Heart left ventricle (tissue), 16 donors: Measurements from ENCODE around the gene SNX21. TPM values are rescaled to one million over a fixed set of nuclear protein-coding genes. Genes with fewer than 3 reads are reported as not detected.
"Not testable (repeated sequence)": the region's sequence is repeated elsewhere in the genome, so short reads cannot be mapped to it uniquely, and the experiment has no call there.

Experiments
- ATAC-seq, 4 donors: fragments of 200-7000 bp; cut with Tn5 transposase; one replicate each; pipeline ENCODE4 v1.9.1; 2020 to 2022; ENCODE audit warnings: moderate library complexity in 4 of 4, mild to moderate bottlenecking in 3 of 4, moderate number of reproducible peaks in 1 of 4
- DNase-seq, 5 donors: peaks; one replicate each; pipeline ENCODE4 v3.0.0-alpha.2; 2020
- H3K27ac ChIP-seq, 12 donors: fragments of 200-600 bp; sonication (generic) in 4 of 12; one replicate each; pipeline versions ENCODE4 v1.5.0 to v1.8.0; 2016 to 2022; ENCODE audit warnings: mild to moderate bottlenecking in 2 of 12
- H3K27me3 ChIP-seq, 9 donors: fragments of 200-600 bp; sonication (generic) in 2 of 9; one replicate each; pipeline versions ENCODE4 v1.5.1 to v1.8.0; 2016 to 2022; ENCODE audit warnings: mild to moderate bottlenecking in 3 of 9
- H3K36me3 ChIP-seq, 9 donors: fragments of 200-600 bp; sonication (generic) in 2 of 9; one replicate each; pipeline versions ENCODE4 v1.5.0 to v1.8.0; 2018 to 2022; ENCODE audit warnings: mild to moderate bottlenecking in 2 of 9
- H3K4me1 ChIP-seq, 12 donors: fragments of 200-600 bp; sonication (generic) in 4 of 12; one replicate each; pipeline versions ENCODE4 v1.5.0 to v1.8.0; 2016 to 2022; ENCODE audit warnings: mild to moderate bottlenecking in 3 of 12
- H3K4me3 ChIP-seq, 12 donors: fragments of 200-600 bp; sonication (generic) in 4 of 12; one replicate each; pipeline versions ENCODE4 v1.5.0 to v1.8.0; 2017 to 2022; ENCODE audit warnings: mild to moderate bottlenecking in 9 of 12, moderate library complexity in 4 of 12
- H3K9me3 ChIP-seq, 12 donors: fragments of 200-600 bp; sonication (generic) in 4 of 12; one replicate each; pipeline versions ENCODE4 v1.5.0 to v1.8.0; 2016 to 2022; ENCODE audit warnings: mild to moderate bottlenecking in 1 of 12
- POLR2A ChIP-seq, 2 donors: fragments of 450-650 bp; IDR thresholded peaks; one replicate each; pipeline ENCODE4 v1.6.1; 2017; ENCODE audit warnings: antibody characterized with exemption in 2 of 2, mild to moderate bottlenecking in 2 of 2, moderate library complexity in 2 of 2
- WGBS, 4 donors: extraction: QIAGEN DNeasy Blood & Tissue Kit in 2 of 4; methylation state at CpG; one replicate each; pipeline versions ENCODE4 v1.1.5 to v1.1.7; 2013 to 2018; 5-methylcytosine and 5-hydroxymethylcytosine counted together
- intact Hi-C, 10 donors: fragments of 100-400 bp; cut with DNase I; formaldehyde crosslinking; loops; one replicate each; pipeline versions ENCODE4 v1.11.1 to v1.14.2; 2022
- polyA plus RNA-seq, 2 donors: library from polyadenylated mRNA; stranded (reverse); fragments of 200-250 nt; gene quantifications; one replicate each; pipeline ENCODE4 v1.2.3, GENCODE V29; 2013
- total RNA-seq, 9 donors: library from RNA; depleted of rRNA in 2 of 9; stranded (reverse); fragments of >200 nt in 2 of 9; fragmentation: NEBNext Ultra II Directional in 3 of 9; extraction: Animal tissue kit (Norgen Biotek cat#: 25700) in 3 of 9; gene quantifications; one replicate each; pipeline versions ENCODE4 v1.1.0 to v1.2.4, GENCODE V29; 2016 to 2023
- TF ChIP-seq, protein P1 (sequence below), 12 donors: fragments of 200-600 bp; sonication (generic) in 4 of 12; IDR thresholded peaks; one replicate each; pipeline versions ENCODE4 v1.5.0 to v1.8.0; 2018 to 2022; ENCODE audit warnings: antibody characterized with exemption in 12 of 12, mild to moderate bottlenecking in 5 of 12
- donor health status: ischemic (EF 13 %, LVEDD 7.1; RV severe dilation, severe dysfunction).
- donor health status: healthy with polysubstance abuse.
- donor health status: DM: no; HTN: yes; CAD: no.
- donor health status: DM: no; HTN: no; CAD: no.
- donor health status: ischemic (EF 25% LVEDD 6.9; RV normal size, moderate dysfunction).
- donor health status: ischemic (EF 25% LVEDD 5.7; RV mildly dilated, moderate dysfunction).
- donor health status: healthy.
- donor health status: DM: yes; HTN: yes; CAD: no.
- donor health status: ischemic (EF 35%, LVEDD 5.7; RV mildly dilated, moderate dysfunction).
- donor health status: nonischemic (EF 11% LVEDD 7.7; RV severe dilation, severe dysfunction).
- donor health status: DM: yes; HTN: yes; CAD: no.
- donor health status: PGD.
- donor health status: ischemic (EF 29% LVEDD 5.4; RV normal size, mild dysfunction).
- donor health status: nonischemic (EF 23%, LVEDD 6.1; RV moderate dilation, normal function).

Gene SNX21
- total and polyA plus RNA-seq, 11 donors = 13.7 to 45.6 (median 18.9) TPM

DNA sequence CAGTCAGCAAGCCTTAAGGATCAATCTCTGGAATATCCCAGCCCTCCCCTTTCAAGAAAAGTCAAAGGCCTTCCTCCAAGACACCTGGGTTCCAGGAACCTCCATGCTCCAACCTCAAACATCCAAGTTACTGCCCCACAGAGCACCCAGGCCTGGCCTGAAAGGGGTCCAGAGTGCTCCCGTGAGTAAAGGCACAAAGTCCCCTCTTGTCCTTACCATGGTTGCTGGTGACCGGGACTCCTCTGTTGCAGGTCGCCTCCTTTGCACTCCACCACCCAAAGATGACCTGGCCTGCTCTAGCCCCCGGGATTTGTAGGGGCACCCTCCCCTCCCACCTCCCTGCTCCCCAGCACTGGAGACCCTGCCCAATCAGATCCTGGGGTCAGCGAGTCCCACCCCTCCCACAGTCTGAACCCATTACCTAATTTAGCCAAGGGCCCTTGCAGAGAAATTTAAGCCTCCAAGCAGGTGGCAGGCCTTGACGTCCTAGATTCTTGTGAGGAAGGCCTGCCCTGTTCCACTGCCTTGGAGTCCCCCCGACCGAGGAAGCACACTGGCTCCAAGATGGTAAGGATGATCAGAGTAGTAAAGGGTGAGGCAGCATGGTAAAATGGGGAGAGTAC is 6.5 kb upstream of the SNX21 start, which contains the start of gene TNNC2:
Gene TNNC2 (minus strand): TSS at position 283 of the 623 bp plus-strand sequence. CDS start 64 bp downstream, at position 219.
- intact Hi-C loops = loop anchor here in 5 of 10 donors (5.0 to 10.0 kb wide), 2 partner anchors 130 to 138 kb away; no protein-coding TSS in a partner anchor
- TF ChIP-seq, protein P1, sequence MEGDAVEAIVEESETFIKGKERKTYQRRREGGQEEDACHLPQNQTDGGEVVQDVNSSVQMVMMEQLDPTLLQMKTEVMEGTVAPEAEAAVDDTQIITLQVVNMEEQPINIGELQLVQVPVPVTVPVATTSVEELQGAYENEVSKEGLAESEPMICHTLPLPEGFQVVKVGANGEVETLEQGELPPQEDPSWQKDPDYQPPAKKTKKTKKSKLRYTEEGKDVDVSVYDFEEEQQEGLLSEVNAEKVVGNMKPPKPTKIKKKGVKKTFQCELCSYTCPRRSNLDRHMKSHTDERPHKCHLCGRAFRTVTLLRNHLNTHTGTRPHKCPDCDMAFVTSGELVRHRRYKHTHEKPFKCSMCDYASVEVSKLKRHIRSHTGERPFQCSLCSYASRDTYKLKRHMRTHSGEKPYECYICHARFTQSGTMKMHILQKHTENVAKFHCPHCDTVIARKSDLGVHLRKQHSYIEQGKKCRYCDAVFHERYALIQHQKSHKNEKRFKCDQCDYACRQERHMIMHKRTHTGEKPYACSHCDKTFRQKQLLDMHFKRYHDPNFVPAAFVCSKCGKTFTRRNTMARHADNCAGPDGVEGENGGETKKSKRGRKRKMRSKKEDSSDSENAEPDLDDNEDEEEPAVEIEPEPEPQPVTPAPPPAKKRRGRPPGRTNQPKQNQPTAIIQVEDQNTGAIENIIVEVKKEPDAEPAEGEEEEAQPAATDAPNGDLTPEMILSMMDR (IDR thresholded peaks at IDR 0.05) = no peak
- TF ChIP-seq POLR2A (IDR thresholded peaks at IDR 0.05) = no peak
- WGBS, 4 donors = 86 to 89% (median 88%) methylated on average over 7 to 8 of the region's 8 CpGs
- Histone ChIP-seq H3K9me3 (no peaks in the 10 kb centered on the region), H3K4me3 (no peak within 1 kb of the TSS), H3K36me3 (no peaks in the 10 kb centered on the region), H3K4me1 (peaks cover 0 to 38% (median 24%) of the 10 kb centered on the region in 12 donors), H3K27me3 (peaks cover 0 to 24% (median 19%) of the 10 kb centered on the region in 9 donors), H3K27ac (peak within 1 kb of the TSS in 10 of 12 donors; percentile 14 to 74 (median 56))
- DNase-seq (no peak), ATAC-seq (no peak)

DNA sequence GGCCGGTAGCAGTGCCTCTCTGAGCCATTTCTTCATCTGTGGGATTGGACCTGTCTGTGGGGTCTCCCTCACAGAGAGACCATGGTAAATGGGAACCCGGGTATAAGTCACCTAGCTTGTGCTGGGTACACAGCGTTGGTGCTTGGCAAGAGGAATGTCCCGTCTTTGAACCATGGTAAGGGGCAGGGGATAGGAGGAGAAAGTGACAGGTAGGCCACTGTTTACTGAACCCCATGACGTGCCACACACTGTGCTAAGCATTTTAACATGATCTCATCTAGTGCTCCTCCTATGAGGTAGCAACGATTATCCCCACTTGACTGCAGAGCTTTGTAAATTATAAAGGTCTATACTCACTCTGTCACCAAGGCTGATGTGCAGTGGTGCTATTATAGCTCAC is 5.9 kb upstream of the SNX21 start:
- no peak for ATAC-seq
- Histone ChIP-seq H3K4me3 (no peak overlapping the region), H3K36me3 (no peaks in the 10 kb centered on the region), H3K4me1 (peaks cover 0 to 39% (median 23%) of the 10 kb centered on the region in 12 donors), H3K9me3 (no peaks in the 10 kb centered on the region), H3K27ac (no peak overlapping the region), H3K27me3 (peaks cover 0 to 19% (median 14%) of the 10 kb centered on the region in 9 donors)
- DNase-seq = no peak
- 78 to 92% (median 89%) methylated on average over 5 to 6 of the region's 6 CpGs for WGBS, 4 donors
- intact Hi-C loops = loop anchor here in 5 of 10 donors (5.0 to 10.0 kb wide), 2 partner anchors 130 to 137 kb away; no protein-coding TSS in a partner anchor
- TF ChIP-seq POLR2A (IDR thresholded peaks at IDR 0.05) = no peak
- TF ChIP-seq, protein P1 (IDR thresholded peaks at IDR 0.05) = no peak

DNA sequence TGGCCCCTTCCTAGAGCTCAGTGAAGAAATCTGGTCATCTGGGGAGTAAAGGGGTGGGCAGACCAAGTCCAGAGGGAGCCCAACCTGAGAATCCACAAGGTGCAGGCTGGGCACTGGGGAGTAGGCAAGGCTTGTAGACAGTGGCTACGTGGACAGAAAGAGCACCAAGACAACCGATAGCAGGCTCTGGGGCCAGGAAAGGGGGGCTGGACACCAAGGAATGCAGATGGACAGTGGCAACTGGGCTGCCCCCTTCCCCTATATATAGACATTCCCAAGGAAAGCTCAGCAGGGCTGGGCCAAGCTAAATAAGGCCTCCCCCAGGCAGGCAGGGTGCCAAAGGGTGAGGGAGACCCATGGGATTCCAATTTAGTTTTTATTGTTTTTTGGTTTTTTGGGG is 5.0 kb upstream of the SNX21 start:
- WGBS, 4 donors = 28 to 50% (median 34%) methylated on average over 1 to 2 of the region's 2 CpGs
- intact Hi-C loops = loop anchor here in 5 of 10 donors (5.0 to 10.0 kb wide), 2 partner anchors 129 to 136 kb away; no protein-coding TSS in a partner anchor
- H3K4me1 ChIP-seq = peaks cover 0 to 37% (median 24%) of the 10 kb centered on the region in 12 donors

DNA sequence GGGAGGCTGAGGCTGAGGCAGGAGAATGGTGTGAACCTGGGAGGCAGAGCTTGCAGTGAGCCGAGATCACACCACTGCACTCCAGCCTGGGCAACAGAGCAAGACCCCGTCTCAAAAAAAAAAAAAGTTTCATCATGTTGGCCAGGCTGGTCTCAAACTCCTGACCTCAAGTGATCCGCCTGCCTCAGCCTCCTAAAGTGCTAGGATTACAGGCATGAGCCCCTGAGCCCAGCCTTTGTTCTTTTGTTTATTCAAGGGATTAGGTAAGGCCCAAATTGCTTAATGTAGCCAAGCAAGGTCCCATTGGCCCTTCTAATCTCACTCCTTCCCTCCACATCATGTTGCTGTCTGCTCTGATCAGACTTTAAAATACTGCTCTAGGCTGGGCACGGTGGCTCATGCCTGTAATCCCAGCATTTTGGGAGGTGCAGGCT is 3.9 kb upstream of the SNX21 start:
- not testable (repeated sequence) for H3K4me3 ChIP-seq, H3K9me3 ChIP-seq, ATAC-seq, DNase-seq, H3K27ac ChIP-seq, H3K36me3 ChIP-seq, H3K27me3 ChIP-seq
- 84 to 96% (median 90%) methylated on average over 4 of the region's 4 CpGs for WGBS, 4 donors
- intact Hi-C loops = loop anchor here in 7 of 10 donors (5.0 to 10.0 kb wide), 3 partner anchors 105 to 135 kb away; partner anchors contain the start of gene PCIF1 (in 2 of the 7)
- H3K4me1 ChIP-seq = peaks cover 0 to 36% (median 25%) of the 10 kb centered on the region in 12 donors

More for the DNA sequence above, 5.0 kb upstream of the SNX21 start:
- H3K4me3 ChIP-seq = no peak overlapping the region
- peaks cover 0 to 10% (median 6%) of the 10 kb centered on the region in 9 donors for H3K27me3 ChIP-seq
- TF ChIP-seq, protein P1 (IDR thresholded peaks at IDR 0.05) = no peak
- TF ChIP-seq POLR2A (IDR thresholded peaks at IDR 0.05) = no peak
- DNase-seq (no peak), ATAC-seq (no peak)
- H3K9me3 ChIP-seq = no peaks in the 10 kb centered on the region
- peak overlapping the region in 4 of 12 donors; percentile 28 to 58 (median 42) for H3K27ac ChIP-seq
- H3K36me3 ChIP-seq = no peaks in the 10 kb centered on the region
